Loucy (cell line): Measurements from ENCODE around the gene CTH.

Experiments used
- CTCF ChIP-seq: fragments of 200-600 bp; sonication (generic); conservative IDR thresholded peaks from 2 replicates; pipeline ENCODE4 v1.5.1; 2014; ENCODE audit warnings: mild to moderate bottlenecking, antibody characterized with exemption, low read length
- EZH2phosphoT487 ChIP-seq: fragments of 200-600 bp; IDR thresholded peaks from 2 replicates; pipeline ENCODE4 v1.6.1; 2018; ENCODE audit warnings: antibody characterized with exemption, mild to moderate bottlenecking, moderate library complexity, borderline replicate concordance

DNA sequence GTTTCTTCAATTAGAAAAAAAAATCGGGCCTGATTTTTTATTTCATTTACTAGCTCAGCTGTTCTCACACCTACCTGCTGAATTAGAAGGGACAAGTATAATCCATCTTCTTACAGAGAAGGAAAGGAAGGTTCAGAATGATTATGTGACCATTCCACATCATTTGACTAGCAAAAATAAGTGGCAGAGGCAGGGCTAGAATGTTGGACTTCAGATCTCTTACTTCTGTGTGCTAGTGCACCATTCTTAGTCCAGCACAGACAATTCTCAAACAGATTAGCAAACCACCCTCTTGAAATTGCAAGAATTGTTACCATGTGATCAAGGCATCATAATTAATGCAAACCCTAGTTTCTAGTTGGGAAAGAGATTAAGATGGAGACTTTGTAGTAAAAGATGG, 32.7 kb downstream of the CTH start:
- TF ChIP-seq CTCF (no peak), EZH2phosphoT487 (no peak)
